HepG2 (cell line): Measurements from ENCODE around the gene NT5M. TPM values are rescaled to one million over a fixed set of nuclear protein-coding genes. Genes with fewer than 3 reads are reported as not detected.

Experiments used
- ATF6 ChIP-seq: sonication (generic); formaldehyde crosslinking; conservative IDR thresholded peaks from 2 replicates; pipeline ENCODE4 v1.4.0; 2020; ENCODE audit warnings: missing genetic modification reagents
- CBX1 ChIP-seq: IDR thresholded peaks from one replicate; pipeline ENCODE4 v1.6.1; 2016; ENCODE audit warnings: antibody characterized with exemption, low read depth
- FOSL2 ChIP-seq: sonication (generic); formaldehyde crosslinking; IDR thresholded peaks from 2 replicates; pipeline ENCODE4 v1.4.0; 2020; ENCODE audit warnings: missing genetic modification reagents
- HDAC6 ChIP-seq: fragments of 200-600 bp; sonication (generic); IDR thresholded peaks from 2 replicates; pipeline ENCODE4 v1.7.0; 2017; ENCODE audit warnings: mild to moderate bottlenecking, antibody characterized with exemption, low read length, low read depth
- JUNB ChIP-seq: sonication (generic); formaldehyde crosslinking; IDR thresholded peaks from 2 replicates; pipeline ENCODE4 v1.8.0; 2022; ENCODE audit warnings: missing genetic modification reagents, mild to moderate bottlenecking, borderline replicate concordance
- MAX ChIP-seq: IDR thresholded peaks from 2 replicates; pipeline ENCODE4 v1.6.1; 2012; ENCODE audit warnings: inconsistent platforms
- NR2F6 ChIP-seq, 2 experiments: IDR thresholded peaks; 2 replicates each; pipeline ENCODE4 v1.6.1; 2016; ENCODE audit warnings: antibody characterized with exemption in 1 of 2, mild to moderate bottlenecking in 1 of 2
- PAXIP1 ChIP-seq: sonication (generic); formaldehyde crosslinking; conservative IDR thresholded peaks from 2 replicates; pipeline ENCODE4 v1.4.0; 2020; ENCODE audit warnings: mild to moderate bottlenecking, missing genetic modification reagents, moderate library complexity
- POGZ ChIP-seq: sonication (generic); formaldehyde crosslinking; IDR thresholded peaks from 2 replicates; pipeline ENCODE4 v1.4.0; 2020; ENCODE audit warnings: mild to moderate bottlenecking, missing genetic modification reagents
- SMC3 ChIP-seq: IDR thresholded peaks from 2 replicates; pipeline ENCODE4 v1.6.1; 2011; ENCODE audit warnings: low read length, improper control_type of control experiment
- TOE1 ChIP-seq: sonication (generic); formaldehyde crosslinking; IDR thresholded peaks from 2 replicates; pipeline ENCODE4 v1.4.0; 2020; ENCODE audit warnings: mild to moderate bottlenecking, missing genetic modification reagents
- ZFP36L1 ChIP-seq: sonication (generic); formaldehyde crosslinking; IDR thresholded peaks from 2 replicates; pipeline ENCODE4 v1.8.0; 2022; ENCODE audit warnings: mild to moderate bottlenecking, missing genetic modification reagents, moderate library complexity
- ZFX ChIP-seq: sonication (generic); formaldehyde crosslinking; IDR thresholded peaks from 2 replicates; pipeline ENCODE4 v1.4.0; 2020; ENCODE audit warnings: mild to moderate bottlenecking, low read depth, missing genetic modification reagents, moderate library complexity
- ZNF225 ChIP-seq: sonication (generic); formaldehyde crosslinking; IDR thresholded peaks from 2 replicates; pipeline ENCODE4 v1.4.0; 2020; ENCODE audit warnings: mild to moderate bottlenecking, missing genetic modification reagents
- ZNF687 ChIP-seq: sonication (generic); formaldehyde crosslinking; IDR thresholded peaks from 2 replicates; pipeline ENCODE4 v1.5.1; 2020; ENCODE audit warnings: mild to moderate bottlenecking, missing genetic modification reagents, moderate library complexity
- ZNF710 ChIP-seq: sonication (generic); formaldehyde crosslinking; IDR thresholded peaks from 2 replicates; pipeline ENCODE4 v1.5.0; 2020; ENCODE audit warnings: mild to moderate bottlenecking, missing genetic modification reagents, borderline replicate concordance
- polyA plus RNA-seq, 8 experiments: library from polyadenylated mRNA; depleted of rRNA in 3 of 8; stranded (reverse) in 7 of 8; unstranded in 1 of 8; fragments of >200 nt; fragmentation: Illumina TruSeq in 4 of 8; extraction: Trizol in 4 of 8; gene quantifications; 2 replicates each; pipeline versions ENCODE4 v1.2.1 to v1.2.3, GENCODE V29; 2011 to 2016; ENCODE audit warnings: low read depth in 4 of 8, missing spikeins in 1 of 8, mixed read lengths in 1 of 8; ENCODE audit not compliant: insufficient read depth in 1 of 8
- total RNA-seq, 5 experiments: library from RNA; depleted of rRNA; stranded (reverse); fragments of >200 nt; fragmentation: Illumina TruSeq; extraction: Trizol; gene quantifications; 2 replicates each; pipeline ENCODE4 v1.2.3, GENCODE V29; 2016; ENCODE audit warnings: low read depth in 1 of 5

The NT5M gene
- total and polyA plus RNA-seq, 2 of the 13 experiments (the other 11 are each of a cell fraction or from before 2014, with no cell fraction given): 0.55 to 0.78 TPM

- TF ChIP-seq MAX (peak; percentile 32; the same call in 1 of the 2 replicates), ZFX (CRISPR knock-in tag) (peak; percentile 67; the same call in 1 of the 2 replicates), ZNF710 (CRISPR knock-in tag) (peak; percentile 72; the same call in 1 of the 2 replicates), NR2F6 (IDR thresholded peaks at IDR 0.05) (peak; percentile 52), NR2F6 (CRISPR knock-in tag; IDR thresholded peaks at IDR 0.05) (peak; percentile 59), POGZ (0 out of 2 replicates have a peak, but pooled peaks have one; percentile 39), JUNB (CRISPR knock-in tag) (no peak), PAXIP1 (0 out of 2 replicates have a peak, but pooled peaks have one; percentile 32), HDAC6 (no peak), FOSL2 (peak; percentile 76), ZNF225 (CRISPR knock-in tag) (no peak), ZNF687 (peak; percentile 86), TOE1 (CRISPR knock-in tag) (no peak), ZFP36L1 (CRISPR knock-in tag) (no peak), ATF6 (CRISPR knock-in tag) (no peak), CBX1 (no peak), SMC3 (peak; percentile 5; the same call in 1 of the 2 replicates)
Measured at GRCh38 chr17:17387498-17388362, 84.6 kb downstream of the NT5M start (continued).
